Neuronal stem cell (in vitro differentiated cells): ENCODE results near the gene GMPS.

Experiments used
- DNase-seq: peaks from one replicate; pipeline ENCODE4 v3.0.0-alpha.2; 2013; ENCODE audit warnings: low spot score
- H2AFZ ChIP-seq: one replicate; pipeline ENCODE4 v1.6.1; 2013; ENCODE audit warnings: mild to moderate bottlenecking, low read length, inconsistent platforms
- H2AK5ac ChIP-seq: 2 replicates; pipeline ENCODE4 v1.6.1; 2013; ENCODE audit warnings: low read depth, mild to moderate bottlenecking, inconsistent platforms, low read length, moderate library complexity, mixed read lengths
- H2BK120ac ChIP-seq: 2 replicates; pipeline ENCODE4 v1.6.1; 2013; ENCODE audit warnings: low read depth, mild to moderate bottlenecking, inconsistent platforms, low read length, moderate library complexity, mixed read lengths
- H2BK12ac ChIP-seq: one replicate; pipeline ENCODE4 v1.6.1; 2013; ENCODE audit warnings: low read length, inconsistent platforms
- H2BK15ac ChIP-seq: 2 replicates; pipeline ENCODE4 v1.6.1; 2013; ENCODE audit warnings: mild to moderate bottlenecking, low read length, inconsistent platforms, mixed read lengths
- H2BK5ac ChIP-seq: one replicate; pipeline ENCODE4 v1.6.1; 2013; ENCODE audit warnings: inconsistent platforms, mild to moderate bottlenecking, low read length, moderate library complexity
- H3K14ac ChIP-seq: one replicate; pipeline ENCODE4 v1.6.1; 2013; ENCODE audit warnings: low read length, inconsistent platforms
- H3K18ac ChIP-seq: 2 replicates; pipeline ENCODE4 v1.6.1; 2013; ENCODE audit warnings: low read length, inconsistent platforms
- H3K23ac ChIP-seq: 2 replicates; pipeline ENCODE4 v1.6.1; 2013; ENCODE audit warnings: low read depth, mild to moderate bottlenecking, mixed read lengths, low read length, inconsistent platforms; ENCODE audit not compliant: poor library complexity
- H3K27ac ChIP-seq: replicated peaks from 3 replicates; pipeline ENCODE4 v1.5.1; 2013; ENCODE audit warnings: low read length, inconsistent platforms
- H3K27me3 ChIP-seq, 3 experiments: 2 replicates each; pipeline ENCODE4 v1.6.1; 2013; ENCODE audit warnings: low read length in 3 of 3, mild to moderate bottlenecking in 2 of 3, inconsistent platforms in 1 of 3, low read depth in 1 of 3, mixed read lengths in 1 of 3, moderate library complexity in 1 of 3; ENCODE audit not compliant: control insufficient read depth in 3 of 3, insufficient read depth in 3 of 3
- H3K36me3 ChIP-seq, 2 donors: replicated peaks in 1 of 2; 2 replicates each; pipeline ENCODE4 v1.6.1; 2013; ENCODE audit warnings: low read length in 2 of 2; ENCODE audit not compliant: control insufficient read depth in 2 of 2, insufficient read depth in 2 of 2
- H3K4ac ChIP-seq: 2 replicates; pipeline ENCODE4 v1.6.1; 2013; ENCODE audit warnings: inconsistent platforms, mild to moderate bottlenecking, low read length, moderate library complexity
- H3K4me1 ChIP-seq, 2 donors: 1 replicate in 1 of 2; 2 replicates in 1 of 2; pipeline ENCODE4 v1.6.1; 2013; ENCODE audit warnings: low read length in 2 of 2, low read depth in 1 of 2; ENCODE audit not compliant: control insufficient read depth in 2 of 2, insufficient read depth in 1 of 2
- H3K4me2 ChIP-seq: one replicate; pipeline ENCODE4 v1.6.1; 2013; ENCODE audit warnings: mild to moderate bottlenecking, low read length, inconsistent platforms; ENCODE audit not compliant: insufficient read depth, poor library complexity, severe bottlenecking
- H3K4me3 ChIP-seq, 2 donors: 2 replicates each; pipeline ENCODE4 v1.5.1; 2013; ENCODE audit warnings: low read length in 2 of 2, mild to moderate bottlenecking in 2 of 2, inconsistent platforms in 1 of 2, moderate library complexity in 1 of 2
- H3K79me1 ChIP-seq: one replicate; pipeline ENCODE4 v1.6.1; 2013; ENCODE audit warnings: low read depth, mild to moderate bottlenecking, inconsistent platforms, low read length, moderate library complexity
- H3K9ac ChIP-seq: one replicate; pipeline ENCODE4 v1.6.1; 2013; ENCODE audit warnings: mild to moderate bottlenecking, low read depth, low read length, inconsistent platforms; ENCODE audit not compliant: poor library complexity
- H3K9me3 ChIP-seq, 2 donors: replicated peaks in 1 of 2; 2 replicates each; pipeline versions ENCODE3 to v1.6.1; 2013; ENCODE audit warnings: low read length in 2 of 2, mild to moderate bottlenecking in 2 of 2, inconsistent platforms in 1 of 2, low read depth in 1 of 2, mixed read lengths in 1 of 2, moderate library complexity in 1 of 2; ENCODE audit not compliant: control insufficient read depth in 2 of 2, insufficient read depth in 1 of 2
- H4K8ac ChIP-seq: one replicate; pipeline ENCODE4 v1.6.1; 2013; ENCODE audit warnings: low read depth, mild to moderate bottlenecking, inconsistent platforms, low read length, moderate library complexity
- H4K91ac ChIP-seq: one replicate; pipeline ENCODE4 v1.6.1; 2013; ENCODE audit warnings: low read length, low read depth, mild to moderate bottlenecking, inconsistent platforms; ENCODE audit not compliant: poor library complexity
- WGBS, 2 donors: extraction: QIAGEN DNeasy Blood & Tissue Kit; methylation state at CpG; one replicate each; pipeline ENCODE4 v1.1.7; 2013; ENCODE audit warnings: missing lambda C conversion rate in 2 of 2, mixed read lengths in 1 of 2; ENCODE audit not compliant: insufficient read length in 2 of 2, insufficient replicate concordance in 1 of 2; ENCODE audit errors: extremely low coverage in 2 of 2; 5-methylcytosine and 5-hydroxymethylcytosine counted together

GMPS gene

GRCh38 chr3:155978324-155978723 lies 107.9 kb downstream of the GMPS start:
- no CpG with 5 or more reads among the region's 3 CpGs for WGBS, 2 donors
- Histone ChIP-seq H3K4ac (no peak overlapping the region), H3K27ac (no peak overlapping the region), H3K79me1 (no peaks in the 10 kb centered on the region), H3K18ac (no peak overlapping the region), H3K4me3 (no peak overlapping the region), H3K27me3 (no peaks in the 10 kb centered on the region), H3K23ac (no peak overlapping the region), H3K9me3 (no peaks in the 10 kb centered on the region), H2BK120ac (no peak overlapping the region), H3K4me1 (no peaks in the 10 kb centered on the region), H2AFZ (no peak overlapping the region), H3K36me3 (no peaks in the 10 kb centered on the region), H3K14ac (no peak overlapping the region), H3K4me2 (no peak overlapping the region), H4K8ac (no peak overlapping the region), H2BK12ac (no peak overlapping the region), H4K91ac (no peak overlapping the region), H2BK15ac (no peak overlapping the region), H3K9ac (no peak overlapping the region), H2AK5ac (no peak overlapping the region), H2BK5ac (no peak overlapping the region)
- DNase-seq: no peak

DNA sequence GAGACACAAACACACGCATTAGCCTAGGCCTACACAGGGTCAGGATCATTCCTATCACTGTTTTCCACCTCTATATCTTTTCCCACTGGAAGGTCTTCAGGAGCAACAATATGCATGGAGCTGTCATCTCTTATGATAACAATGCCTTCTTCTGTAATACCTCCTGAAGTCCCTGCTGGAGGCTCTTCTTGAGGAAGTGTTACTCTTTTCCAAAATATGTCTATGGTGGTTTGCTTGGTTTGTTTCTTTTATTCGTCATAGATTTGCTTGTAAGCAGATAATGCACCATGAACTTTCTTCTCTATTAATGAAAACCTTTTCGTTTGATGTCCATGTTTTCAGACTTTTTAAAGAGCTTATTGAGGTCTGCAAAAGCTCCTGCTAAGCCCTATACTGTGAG lies 109.3 kb downstream of the GMPS start:
- no peak overlapping the region for H3K27ac ChIP-seq
- no peak overlapping the region for H2BK15ac ChIP-seq
- no peak overlapping the region for H3K4ac ChIP-seq
- DNase-seq: no peak
- H3K79me1 ChIP-seq: no peaks in the 10 kb centered on the region
- no peak overlapping the region for H3K4me2 ChIP-seq
- H3K4me3 ChIP-seq: no peak overlapping the region
- H3K14ac ChIP-seq: no peak overlapping the region
- no peaks in the 10 kb centered on the region for H3K9me3 ChIP-seq
- no CpG with 5 or more reads among the region's 3 CpGs for WGBS, 2 donors
- H2BK12ac ChIP-seq: no peak overlapping the region
- H3K27me3 ChIP-seq: no peaks in the 10 kb centered on the region
- no peak overlapping the region for H4K91ac ChIP-seq
- H3K4me1 ChIP-seq: peaks cover under 1 to 3% of the 10 kb centered on the region in 2 donors
- no peaks in the 10 kb centered on the region for H3K36me3 ChIP-seq
- no peak overlapping the region for H2BK120ac ChIP-seq
- H2AFZ ChIP-seq: no peak overlapping the region
- no peak overlapping the region for H3K18ac ChIP-seq
- no peak overlapping the region for H2BK5ac ChIP-seq
- H3K9ac ChIP-seq: no peak overlapping the region
- H3K23ac ChIP-seq: no peak overlapping the region
- H2AK5ac ChIP-seq: no peak overlapping the region
- H4K8ac ChIP-seq: no peak overlapping the region

GRCh38 chr3:155981669-155982068 lies 111.2 kb downstream of the GMPS start:
- Histone ChIP-seq H3K23ac (no peak overlapping the region), H2BK5ac (no peak overlapping the region), H3K9me3 (no peaks in the 10 kb centered on the region), H3K14ac (no peak overlapping the region), H3K4ac (no peak overlapping the region), H3K27me3 (no peaks in the 10 kb centered on the region), H4K8ac (no peak overlapping the region), H2AK5ac (no peak overlapping the region), H3K4me2 (no peak overlapping the region), H2AFZ (no peak overlapping the region), H4K91ac (no peak overlapping the region), H3K9ac (no peak overlapping the region), H3K27ac (no peak overlapping the region), H3K36me3 (no peaks in the 10 kb centered on the region), H3K18ac (no peak overlapping the region), H2BK12ac (no peak overlapping the region), H3K4me1 (peaks cover 3 to 5% of the 10 kb centered on the region in 2 donors), H2BK120ac (no peak overlapping the region), H2BK15ac (no peak overlapping the region), H3K79me1 (no peaks in the 10 kb centered on the region), H3K4me3 (no peak overlapping the region)
- no CpG with 5 or more reads among the region's 3 CpGs for WGBS, 2 donors
- DNase-seq: no peak

- Histone ChIP-seq H4K8ac (no peak overlapping the region), H2BK15ac (no peak overlapping the region), H3K4me3 (no peak overlapping the region), H3K79me1 (no peaks in the 10 kb centered on the region), H2BK12ac (no peak overlapping the region), H2BK120ac (no peak overlapping the region), H2AFZ (no peak overlapping the region), H3K4me2 (no peak overlapping the region), H2AK5ac (no peak overlapping the region), H4K91ac (no peak overlapping the region), H3K14ac (no peak overlapping the region), H3K9me3 (no peaks in the 10 kb centered on the region), H3K23ac (no peak overlapping the region), H3K4me1 (peaks cover 3 to 5% of the 10 kb centered on the region in 2 donors), H3K9ac (no peak overlapping the region), H2BK5ac (no peak overlapping the region), H3K18ac (no peak overlapping the region), H3K4ac (no peak overlapping the region), H3K36me3 (no peaks in the 10 kb centered on the region), H3K27me3 (no peaks in the 10 kb centered on the region), H3K27ac (no peak overlapping the region)
- DNase-seq: no peak
- WGBS, 2 donors: no CpG with 5 or more reads among the region's 1 CpG
These were observed 113.5 kb downstream of the GMPS start for GRCh38 chr3:155983834-155984474.
